ENCODE results near the gene OSBPL2. TPM values are rescaled to one million over a fixed set of nuclear protein-coding genes. Genes with fewer than 3 reads are reported as not detected.

OSBPL2 gene
- total and polyA plus RNA-seq, 4 donors = 9.9 to 19.7 (median 12.3) TPM

GRCh38 chr20:62272200-62272599 lies 33.9 kb downstream of the OSBPL2 start (continued):
- TF ChIP-seq REST (IDR thresholded peaks at IDR 0.05) (no peak), CTCF (IDR thresholded peaks at IDR 0.05; ENCODE audit: low read depth, low read length, missing input control) (no peak), RXRA (IDR thresholded peaks at IDR 0.05) (no peak), NR2F2 (IDR thresholded peaks at IDR 0.05) (no peak)

- H3K9me3 ChIP-seq (ENCODE audit: control insufficient read depth in 4 of 4, low read length in 3 of 4) = no peaks in the 10 kb centered on the region
- no peak overlapping the region for H3K27ac ChIP-seq (ENCODE audit: low read depth in 1 of 2, low read length in 2 of 2)
- WGBS = 98% methylated on average over 18 of the region's 18 CpGs
- H3K4me3 ChIP-seq (ENCODE audit: low read depth in 1 of 3, low read length in 3 of 3) = no peak overlapping the region
- TF ChIP-seq MAX (IDR thresholded peaks at IDR 0.05) (no peak), FOXA1 (IDR thresholded peaks at IDR 0.05) (no peak), ZBTB33 (IDR thresholded peaks at IDR 0.05) (no peak), FOXA2 (IDR thresholded peaks at IDR 0.05) (no peak), GABPA (IDR thresholded peaks at IDR 0.05 in 1 of 2, conservative IDR thresholded peaks at IDR 0.05 in 1 of 2) (no peak)
- H3K9ac ChIP-seq (ENCODE audit: low read depth in 1 of 2, low read length in 2 of 2) = no peak overlapping the region
- peaks cover 10 to 39% (median 22%) of the 10 kb centered on the region in 4 donors for H3K36me3 ChIP-seq (ENCODE audit: control insufficient read depth in 4 of 4, insufficient read depth in 3 of 4, low read depth in 1 of 4, low read length in 3 of 4)
- DNase-seq (ENCODE audit: low spot score) = no peak
- H3K27me3 ChIP-seq (ENCODE audit: control insufficient read depth in 4 of 4, insufficient read depth in 4 of 4, low read length in 3 of 4) = no peaks in the 10 kb centered on the region
- H3K4me1 ChIP-seq (ENCODE audit: control insufficient read depth in 4 of 4, insufficient read depth in 4 of 4, low read length in 3 of 4) = no peaks in the 10 kb centered on the region
Measured at GRCh38 chr20:62273416-62273815, 35.1 kb downstream of the OSBPL2 start.

- 90% methylated on average over 13 of the region's 13 CpGs for WGBS
- TF ChIP-seq YY1 (IDR thresholded peaks at IDR 0.05) = no peak
- no peak for TF ChIP-seq SP1 (IDR thresholded peaks at IDR 0.05)
- no peak for TF ChIP-seq MAX (IDR thresholded peaks at IDR 0.05)
- TF ChIP-seq EGR1 (IDR thresholded peaks at IDR 0.05; ENCODE audit: low read depth in 2 of 2) = no peak
- TF ChIP-seq HNF4G (IDR thresholded peaks at IDR 0.05) = no peak
- no peak for TF ChIP-seq GABPA (IDR thresholded peaks at IDR 0.05 in 1 of 2, conservative IDR thresholded peaks at IDR 0.05 in 1 of 2)
- TF ChIP-seq TAF1 (conservative IDR thresholded peaks at IDR 0.05) = no peak
- TF ChIP-seq HNF4A (conservative IDR thresholded peaks at IDR 0.05) = no peak
- no peak for TF ChIP-seq CTCF (IDR thresholded peaks at IDR 0.05; ENCODE audit: low read depth, low read length, missing input control)
- TF ChIP-seq ATF3 (IDR thresholded peaks at IDR 0.05) = no peak
- no peak for TF ChIP-seq ZBTB33 (IDR thresholded peaks at IDR 0.05)
- no peak for TF ChIP-seq NR2F2 (IDR thresholded peaks at IDR 0.05)
- no peak for TF ChIP-seq RXRA (IDR thresholded peaks at IDR 0.05)
- TF ChIP-seq JUND (IDR thresholded peaks at IDR 0.05) = no peak
Measured at GRCh38 chr20:62274332-62274950, 36.1 kb downstream of the OSBPL2 start.

More at GRCh38 chr20:62274332-62274950, 36.1 kb downstream of the OSBPL2 start:
- Histone ChIP-seq H3K27ac (ENCODE audit: low read depth in 1 of 2, low read length in 2 of 2) (no peak overlapping the region), H3K4me3 (ENCODE audit: low read depth in 1 of 3, low read length in 3 of 3) (no peak overlapping the region), H3K36me3 (ENCODE audit: control insufficient read depth in 4 of 4, insufficient read depth in 3 of 4, low read depth in 1 of 4, low read length in 3 of 4) (peaks cover 11 to 47% (median 25%) of the 10 kb centered on the region in 4 donors), H3K4me1 (ENCODE audit: control insufficient read depth in 4 of 4, insufficient read depth in 4 of 4, low read length in 3 of 4) (no peaks in the 10 kb centered on the region), H3K27me3 (ENCODE audit: control insufficient read depth in 4 of 4, insufficient read depth in 4 of 4, low read length in 3 of 4) (no peaks in the 10 kb centered on the region), H3K9ac (ENCODE audit: low read depth in 1 of 2, low read length in 2 of 2) (no peak overlapping the region), H3K9me3 (ENCODE audit: control insufficient read depth in 4 of 4, low read length in 3 of 4) (no peaks in the 10 kb centered on the region)
- DNase-seq (ENCODE audit: low spot score) = peak; percentile 70

All from liver (tissue), 9 donors.